GM12891 (cell line): ENCODE results near the gene UPK3B.

Experiments used
- POLR2A ChIP-seq: IDR thresholded peaks from 2 replicates; pipeline ENCODE4 v1.6.1; 2011; ENCODE audit warnings: low read depth, low read length, control low read depth
- POLR2AphosphoS5 ChIP-seq: IDR thresholded peaks from 2 replicates; pipeline ENCODE4 v1.6.1; 2011; ENCODE audit warnings: low read depth, low read length, control low read depth
- POU2F2 ChIP-seq: IDR thresholded peaks from 2 replicates; pipeline ENCODE4 v1.6.1; 2011; ENCODE audit warnings: low read depth, mild to moderate bottlenecking, control low read depth, low read length, moderate library complexity
- SPI1 ChIP-seq: IDR thresholded peaks from 2 replicates; pipeline ENCODE4 v1.6.1; 2011; ENCODE audit warnings: low read depth, low read length, control low read depth
- TAF1 ChIP-seq: IDR thresholded peaks from 2 replicates; pipeline ENCODE4 v1.6.1; 2011; ENCODE audit warnings: low read depth, low read length, control low read depth

- no peak for TF ChIP-seq POLR2A
- TF ChIP-seq POLR2AphosphoS5, result no peak
- TF ChIP-seq TAF1, result no peak
- no peak for TF ChIP-seq POU2F2
- TF ChIP-seq SPI1, result no peak
Measured at GRCh38 chr7:76506081-76506440, 4.3 kb upstream of the UPK3B start.
